ENCODE results near the gene CHRDL1.

Gene CHRDL1

GRCh38 chrX:110722135-110722534 lies 73.5 kb downstream of the CHRDL1 start:
- no peaks in the 10 kb centered on the region for H3K36me3 ChIP-seq (ENCODE audit: low read length)
- no peak overlapping the region for H3K27ac ChIP-seq (ENCODE audit: low read depth, low read length)
- no peaks in the 10 kb centered on the region for H3F3A ChIP-seq (ENCODE audit: insufficient read depth)
- H3K79me2 ChIP-seq (ENCODE audit: insufficient read depth, low read length), result no peaks in the 10 kb centered on the region
- H3K27me3 ChIP-seq (ENCODE audit: low read length), result no peaks in the 10 kb centered on the region
- no peaks in the 10 kb centered on the region for H4K20me1 ChIP-seq (ENCODE audit: low read depth, low read length)
- no peaks in the 10 kb centered on the region for H3K9me2 ChIP-seq (replicated peaks; ENCODE audit: insufficient read depth, low read length)
- no peak overlapping the region for H2AFZ ChIP-seq (ENCODE audit: low read depth, low read length, severe bottlenecking)
- H3K9me3 ChIP-seq (ENCODE audit: insufficient read depth, low read length), result no peaks in the 10 kb centered on the region
- H3K4me3 ChIP-seq (ENCODE audit: insufficient read depth, low read length, poor library complexity, severe bottlenecking), result no peak overlapping the region
- H3K9ac ChIP-seq (ENCODE audit: low read length), result no peak overlapping the region
- no peak overlapping the region for H3K4me2 ChIP-seq (ENCODE audit: low read depth, low read length, poor library complexity, severe bottlenecking)
- TF ChIP-seq EZH2phosphoT487 (conservative IDR thresholded peaks at IDR 0.05; ENCODE audit: low read length) (no peak), CTCF (IDR thresholded peaks at IDR 0.05; ENCODE audit: insufficient read depth, low read length, poor library complexity, severe bottlenecking) (no peak)

- H3K9me3 ChIP-seq (ENCODE audit: insufficient read depth, low read length), result no peaks in the 10 kb centered on the region
- no peak overlapping the region for H3K4me3 ChIP-seq (ENCODE audit: insufficient read depth, low read length, poor library complexity, severe bottlenecking)
- no peak for TF ChIP-seq EZH2phosphoT487 (conservative IDR thresholded peaks at IDR 0.05; ENCODE audit: low read length)
- no peak for TF ChIP-seq CTCF (IDR thresholded peaks at IDR 0.05; ENCODE audit: insufficient read depth, low read length, poor library complexity, severe bottlenecking)
- no peaks in the 10 kb centered on the region for H4K20me1 ChIP-seq (ENCODE audit: low read depth, low read length)
- no peaks in the 10 kb centered on the region for H3K9me2 ChIP-seq (replicated peaks; ENCODE audit: insufficient read depth, low read length)
- no peak overlapping the region for H2AFZ ChIP-seq (ENCODE audit: low read depth, low read length, severe bottlenecking)
- no peaks in the 10 kb centered on the region for H3K79me2 ChIP-seq (ENCODE audit: insufficient read depth, low read length)
- H3F3A ChIP-seq (ENCODE audit: insufficient read depth), result no peaks in the 10 kb centered on the region
- H3K36me3 ChIP-seq (ENCODE audit: low read length), result no peaks in the 10 kb centered on the region
- H3K27me3 ChIP-seq (ENCODE audit: low read length), result no peaks in the 10 kb centered on the region
- no peak overlapping the region for H3K4me2 ChIP-seq (ENCODE audit: low read depth, low read length, poor library complexity, severe bottlenecking)
- no peak overlapping the region for H3K27ac ChIP-seq (ENCODE audit: low read depth, low read length)
- no peak overlapping the region for H3K9ac ChIP-seq (ENCODE audit: low read length)
Measured at GRCh38 chrX:110713666-110714065, 82.0 kb downstream of the CHRDL1 start.

GRCh38 chrX:110706446-110706845 lies 89.2 kb downstream of the CHRDL1 start:
- TF ChIP-seq EZH2phosphoT487 (conservative IDR thresholded peaks at IDR 0.05; ENCODE audit: low read length) (no peak), CTCF (IDR thresholded peaks at IDR 0.05; ENCODE audit: insufficient read depth, low read length, poor library complexity, severe bottlenecking) (no peak)
- no peak overlapping the region for H3K27ac ChIP-seq (ENCODE audit: low read depth, low read length)
- H3K27me3 ChIP-seq (ENCODE audit: low read length), result no peaks in the 10 kb centered on the region
- H3F3A ChIP-seq (ENCODE audit: insufficient read depth), result no peaks in the 10 kb centered on the region
- no peaks in the 10 kb centered on the region for H4K20me1 ChIP-seq (ENCODE audit: low read depth, low read length)
- no peaks in the 10 kb centered on the region for H3K79me2 ChIP-seq (ENCODE audit: insufficient read depth, low read length)
- H2AFZ ChIP-seq (ENCODE audit: low read depth, low read length, severe bottlenecking), result no peak overlapping the region
- no peaks in the 10 kb centered on the region for H3K9me3 ChIP-seq (ENCODE audit: insufficient read depth, low read length)
- no peak overlapping the region for H3K9ac ChIP-seq (ENCODE audit: low read length)
- no peaks in the 10 kb centered on the region for H3K36me3 ChIP-seq (ENCODE audit: low read length)
- no peaks in the 10 kb centered on the region for H3K9me2 ChIP-seq (replicated peaks; ENCODE audit: insufficient read depth, low read length)
- no peak overlapping the region for H3K4me3 ChIP-seq (ENCODE audit: insufficient read depth, low read length, poor library complexity, severe bottlenecking)
- H3K4me2 ChIP-seq (ENCODE audit: low read depth, low read length, poor library complexity, severe bottlenecking), result no peak overlapping the region

Measured in SU-DHL-6 (cell line).